SH-SY5Y (cell line): ENCODE data around the gene TMEM121B.

Experiments
- GATA2 ChIP-seq: IDR thresholded peaks from 2 replicates; pipeline ENCODE4 v1.6.1; 2011; ENCODE audit warnings: mild to moderate bottlenecking, low read depth, low read length
- GATA3 ChIP-seq: IDR thresholded peaks from 2 replicates; pipeline ENCODE4 v1.6.1; 2011; ENCODE audit warnings: low read depth, mild to moderate bottlenecking, low read length, moderate library complexity

DNA sequence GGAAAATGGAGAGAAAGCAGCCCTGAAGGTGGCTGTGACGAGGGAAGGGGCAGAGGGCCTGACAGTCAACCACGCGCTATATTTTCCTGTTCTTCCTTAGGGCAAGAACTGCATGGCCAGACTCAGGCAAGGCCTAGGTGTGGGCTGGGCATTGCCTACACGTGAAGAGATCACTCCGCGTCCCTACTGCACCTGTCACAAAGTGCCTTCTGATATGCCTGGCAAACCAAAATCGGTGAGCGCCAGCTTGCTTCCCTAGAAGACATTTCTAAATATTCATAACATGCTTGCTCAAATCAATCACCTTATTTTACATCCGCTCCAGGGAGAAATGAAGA lies 6.3 kb downstream of the TMEM121B start:
- TF ChIP-seq GATA2 (no peak), GATA3 (no peak)
